ENCODE results near the gene KATNB1. TPM values are rescaled to one million over a fixed set of nuclear protein-coding genes. Genes with fewer than 3 reads are reported as not detected.

KATNB1 gene
- total and polyA plus RNA-seq, 4 donors = 7.0 to 16.2 (median 12.8) TPM

GRCh38 chr16:57763285-57764005, 27.9 kb downstream of the KATNB1 start:
- intact Hi-C loops (cut with DNase I) = loop anchor here in 1 of 2 donors (5.0 kb wide), 1 partner anchor 39 kb away; the partner anchor contains the start of gene KIFC3
- WGBS, 2 donors = 93 to 98% methylated on average over 12 to 14 of the region's 14 CpGs
- H3K27ac ChIP-seq (ENCODE audit: low read depth in 1 of 2, low read length in 2 of 2) = no peak overlapping the region
- no peak overlapping the region for H3K4me3 ChIP-seq (ENCODE audit: low read length in 2 of 2)
- ATAC-seq (ENCODE audit: low FRiP score) (no peak), DNase-seq (peak in 1 of 2 donors; percentile 40)
- H3K36me3 ChIP-seq (ENCODE audit: control insufficient read depth in 1 of 2, insufficient read depth in 2 of 2, low read length in 1 of 2) = no peaks in the 10 kb centered on the region
- no peaks in the 10 kb centered on the region for H3K4me1 ChIP-seq (ENCODE audit: control insufficient read depth in 1 of 2, insufficient read depth in 2 of 2, low read length in 2 of 2)
- no peaks in the 10 kb centered on the region for H3K27me3 ChIP-seq (ENCODE audit: control insufficient read depth in 1 of 2, insufficient read depth in 2 of 2, low read length in 1 of 2)
- no peaks in the 10 kb centered on the region for H3K9me3 ChIP-seq (ENCODE audit: control insufficient read depth, low read length)

GRCh38 chr16:57764006-57764340, 28.4 kb downstream of the KATNB1 start:
- H3K9me3 ChIP-seq (ENCODE audit: control insufficient read depth, low read length) = no peaks in the 10 kb centered on the region
- 92 to 93% methylated on average over 8 to 9 of the region's 9 CpGs for WGBS, 2 donors
- peak in 1 of 2 donors; percentile 43 for DNase-seq
- ATAC-seq (ENCODE audit: low FRiP score) = no peak
- no peaks in the 10 kb centered on the region for H3K27me3 ChIP-seq (ENCODE audit: control insufficient read depth in 1 of 2, insufficient read depth in 2 of 2, low read length in 1 of 2)
- no peak overlapping the region for H3K4me3 ChIP-seq (ENCODE audit: low read length in 2 of 2)
- no peak overlapping the region for H3K27ac ChIP-seq (ENCODE audit: low read depth in 1 of 2, low read length in 2 of 2)
- no peaks in the 10 kb centered on the region for H3K4me1 ChIP-seq (ENCODE audit: control insufficient read depth in 1 of 2, insufficient read depth in 2 of 2, low read length in 2 of 2)
- intact Hi-C loops (cut with DNase I) = loop anchor here in 1 of 2 donors (5.0 kb wide), 1 partner anchor 38 kb away; the partner anchor contains the start of gene KIFC3
- no peaks in the 10 kb centered on the region for H3K36me3 ChIP-seq (ENCODE audit: control insufficient read depth in 1 of 2, insufficient read depth in 2 of 2, low read length in 1 of 2)

- Histone ChIP-seq H3K4me3 (ENCODE audit: low read length in 2 of 2) (no peak overlapping the region), H3K4me1 (ENCODE audit: control insufficient read depth in 1 of 2, insufficient read depth in 2 of 2, low read length in 2 of 2) (no peaks in the 10 kb centered on the region), H3K27ac (ENCODE audit: low read depth in 1 of 2, low read length in 2 of 2) (no peak overlapping the region), H3K9me3 (ENCODE audit: control insufficient read depth, low read length) (no peaks in the 10 kb centered on the region), H3K36me3 (ENCODE audit: control insufficient read depth in 1 of 2, insufficient read depth in 2 of 2, low read length in 1 of 2) (no peaks in the 10 kb centered on the region), H3K27me3 (ENCODE audit: control insufficient read depth in 1 of 2, insufficient read depth in 2 of 2, low read length in 1 of 2) (no peaks in the 10 kb centered on the region)
- 33 to 36% methylated on average over 6 of the region's 6 CpGs for WGBS, 2 donors
- DNase-seq = peak in 1 of 2 donors; percentile 77
- intact Hi-C loops (cut with DNase I) = loop anchor here in 1 of 2 donors (5.0 kb wide), 1 partner anchor 38 kb away; the partner anchor contains the start of gene KIFC3
- ATAC-seq (ENCODE audit: low FRiP score) = no peak
Measured at GRCh38 chr16:57764341-57765159, 29.0 kb downstream of the KATNB1 start.

GRCh38 chr16:57765160-57765728, 29.7 kb downstream of the KATNB1 start:
- intact Hi-C loops (cut with DNase I) = no loop called here
- ATAC-seq (ENCODE audit: low FRiP score) = no peak
- 90 to 97% methylated on average over 16 to 17 of the region's 17 CpGs for WGBS, 2 donors
- no peak overlapping the region for H3K4me3 ChIP-seq (ENCODE audit: low read length in 2 of 2)
- no peak overlapping the region for H3K27ac ChIP-seq (ENCODE audit: low read depth in 1 of 2, low read length in 2 of 2)
- no peaks in the 10 kb centered on the region for H3K27me3 ChIP-seq (ENCODE audit: control insufficient read depth in 1 of 2, insufficient read depth in 2 of 2, low read length in 1 of 2)
- no peaks in the 10 kb centered on the region for H3K4me1 ChIP-seq (ENCODE audit: control insufficient read depth in 1 of 2, insufficient read depth in 2 of 2, low read length in 2 of 2)
- H3K36me3 ChIP-seq (ENCODE audit: control insufficient read depth in 1 of 2, insufficient read depth in 2 of 2, low read length in 1 of 2) = no peaks in the 10 kb centered on the region
- peak in 1 of 2 donors; percentile 38 for DNase-seq
- no peaks in the 10 kb centered on the region for H3K9me3 ChIP-seq (ENCODE audit: control insufficient read depth, low read length)

- intact Hi-C loops (cut with DNase I) = no loop called here
- no peak for ATAC-seq (ENCODE audit: low FRiP score)
- no peaks in the 10 kb centered on the region for H3K9me3 ChIP-seq (ENCODE audit: control insufficient read depth, low read length)
Measured at GRCh38 chr16:57766714-57767348, 31.3 kb downstream of the KATNB1 start.

GRCh38 chr16:57769541-57770145, 34.1 kb downstream of the KATNB1 start:
- ATAC-seq (ENCODE audit: low FRiP score) = no peak
- WGBS, 2 donors = 92% methylated on average over 22 of the region's 22 CpGs
- Histone ChIP-seq H3K4me1 (ENCODE audit: control insufficient read depth in 1 of 2, insufficient read depth in 2 of 2, low read length in 2 of 2) (no peaks in the 10 kb centered on the region), H3K36me3 (ENCODE audit: control insufficient read depth in 1 of 2, insufficient read depth in 2 of 2, low read length in 1 of 2) (no peaks in the 10 kb centered on the region), H3K27me3 (ENCODE audit: control insufficient read depth in 1 of 2, insufficient read depth in 2 of 2, low read length in 1 of 2) (no peaks in the 10 kb centered on the region), H3K4me3 (ENCODE audit: low read length in 2 of 2) (no peak overlapping the region), H3K27ac (ENCODE audit: low read depth in 1 of 2, low read length in 2 of 2) (no peak overlapping the region), H3K9me3 (ENCODE audit: control insufficient read depth, low read length) (no peaks in the 10 kb centered on the region)
- DNase-seq = no peak
- intact Hi-C loops (cut with DNase I) = no loop called here

More at GRCh38 chr16:57766714-57767348, 31.3 kb downstream of the KATNB1 start:
- H3K4me3 ChIP-seq (ENCODE audit: low read length in 2 of 2) = no peak overlapping the region
- DNase-seq = peak; percentile 24 to 72
- no peak overlapping the region for H3K27ac ChIP-seq (ENCODE audit: low read depth in 1 of 2, low read length in 2 of 2)
- no peaks in the 10 kb centered on the region for H3K4me1 ChIP-seq (ENCODE audit: control insufficient read depth in 1 of 2, insufficient read depth in 2 of 2, low read length in 2 of 2)
- H3K27me3 ChIP-seq (ENCODE audit: control insufficient read depth in 1 of 2, insufficient read depth in 2 of 2, low read length in 1 of 2) = no peaks in the 10 kb centered on the region
- no peaks in the 10 kb centered on the region for H3K36me3 ChIP-seq (ENCODE audit: control insufficient read depth in 1 of 2, insufficient read depth in 2 of 2, low read length in 1 of 2)
- WGBS, 2 donors = 93% methylated on average over 15 of the region's 15 CpGs

GRCh38 chr16:57770361-57770760, 34.8 kb downstream of the KATNB1 start:
- no peaks in the 10 kb centered on the region for H3K36me3 ChIP-seq (ENCODE audit: control insufficient read depth in 1 of 2, insufficient read depth in 2 of 2, low read length in 1 of 2)
- no peaks in the 10 kb centered on the region for H3K27me3 ChIP-seq (ENCODE audit: control insufficient read depth in 1 of 2, insufficient read depth in 2 of 2, low read length in 1 of 2)
- H3K27ac ChIP-seq (ENCODE audit: low read depth in 1 of 2, low read length in 2 of 2) = no peak overlapping the region
- WGBS, 2 donors = 93% methylated on average over 15 of the region's 15 CpGs
- no peaks in the 10 kb centered on the region for H3K9me3 ChIP-seq (ENCODE audit: control insufficient read depth, low read length)
- DNase-seq (peak in 1 of 2 donors; percentile 64), ATAC-seq (ENCODE audit: low FRiP score) (no peak)
- no peaks in the 10 kb centered on the region for H3K4me1 ChIP-seq (ENCODE audit: control insufficient read depth in 1 of 2, insufficient read depth in 2 of 2, low read length in 2 of 2)
- no peak overlapping the region for H3K4me3 ChIP-seq (ENCODE audit: low read length in 2 of 2)
- intact Hi-C loops (cut with DNase I) = no loop called here

GRCh38 chr16:57771141-57771785, 35.7 kb downstream of the KATNB1 start:
- no peaks in the 10 kb centered on the region for H3K27me3 ChIP-seq (ENCODE audit: control insufficient read depth in 1 of 2, insufficient read depth in 2 of 2, low read length in 1 of 2)
- no peaks in the 10 kb centered on the region for H3K9me3 ChIP-seq (ENCODE audit: control insufficient read depth, low read length)
- intact Hi-C loops (cut with DNase I) = no loop called here
- no peaks in the 10 kb centered on the region for H3K36me3 ChIP-seq (ENCODE audit: control insufficient read depth in 1 of 2, insufficient read depth in 2 of 2, low read length in 1 of 2)
- no peak overlapping the region for H3K4me3 ChIP-seq (ENCODE audit: low read length in 2 of 2)
- H3K4me1 ChIP-seq (ENCODE audit: control insufficient read depth in 1 of 2, insufficient read depth in 2 of 2, low read length in 2 of 2) = no peaks in the 10 kb centered on the region
- DNase-seq (peak in 1 of 2 donors; percentile 37), ATAC-seq (ENCODE audit: low FRiP score) (no peak)
- no peak overlapping the region for H3K27ac ChIP-seq (ENCODE audit: low read depth in 1 of 2, low read length in 2 of 2)
- WGBS, 2 donors = 92% methylated on average over 25 to 26 of the region's 26 CpGs

Measured in aorta (tissue), 5 donors.